Loucy (cell line): ENCODE measurements around the gene DSCAML1.

Experiments used
- H2AFZ ChIP-seq: fragments of 200-600 bp; sonication (generic); 2 replicates; pipeline ENCODE4 v1.6.0; 2016; ENCODE audit warnings: antibody characterized with exemption, mild to moderate bottlenecking, low read length, moderate library complexity
- H3F3A ChIP-seq: fragments of 200-600 bp; 2 replicates; pipeline ENCODE4 v1.6.0; 2016; ENCODE audit warnings: antibody characterized with exemption, low read depth, mild to moderate bottlenecking
- H3K27me3 ChIP-seq: fragments of 200-600 bp; sonication (generic); 2 replicates; pipeline ENCODE4 v1.6.1; 2014; ENCODE audit warnings: low read length, mild to moderate bottlenecking; ENCODE audit not compliant: insufficient read depth, poor library complexity, severe bottlenecking
- H3K36me3 ChIP-seq: fragments of 200-600 bp; sonication (generic); 2 replicates; pipeline ENCODE4 v1.6.1; 2016; ENCODE audit warnings: low read length; ENCODE audit not compliant: insufficient read depth
- H3K4me1 ChIP-seq: fragments of 200-600 bp; sonication (generic); 2 replicates; pipeline ENCODE4 v1.5.1; 2014; ENCODE audit warnings: low read length, mild to moderate bottlenecking; ENCODE audit not compliant: insufficient read depth, poor library complexity, severe bottlenecking
- H3K4me2 ChIP-seq: fragments of 200-600 bp; sonication (generic); 2 replicates; pipeline ENCODE4 v1.6.0; 2014; ENCODE audit warnings: antibody characterized with exemption, low read length, low read depth, mild to moderate bottlenecking; ENCODE audit not compliant: poor library complexity, severe bottlenecking
- H3K4me3 ChIP-seq: fragments of 200-600 bp; sonication (generic); 2 replicates; pipeline ENCODE4 v1.5.1; 2014; ENCODE audit warnings: low read length, mild to moderate bottlenecking, mixed read lengths; ENCODE audit not compliant: poor library complexity, severe bottlenecking
- H3K79me2 ChIP-seq: fragments of 200-600 bp; sonication (generic); 2 replicates; pipeline ENCODE4 v1.6.1; 2014; ENCODE audit warnings: low read length; ENCODE audit not compliant: insufficient read depth
- H3K9ac ChIP-seq: fragments of 200-600 bp; sonication (generic); 2 replicates; pipeline ENCODE4 v1.6.0; 2014; ENCODE audit warnings: mild to moderate bottlenecking, low read depth, low read length, moderate library complexity; ENCODE audit not compliant: poor library complexity, severe bottlenecking
- H3K9me2 ChIP-seq: fragments of 200-600 bp; sonication (generic); replicated peaks from 2 replicates; pipeline ENCODE4 v1.6.1; 2016; ENCODE audit warnings: low read depth, low read length, mixed read lengths
- H3K9me3 ChIP-seq: fragments of 200-600 bp; sonication (generic); 2 replicates; pipeline ENCODE4 v1.6.1; 2014; ENCODE audit warnings: mild to moderate bottlenecking, antibody characterized with exemption, low read length, low read depth; ENCODE audit not compliant: insufficient read depth
- H4K20me1 ChIP-seq: fragments of 200-600 bp; sonication (generic); 2 replicates; pipeline ENCODE4 v1.6.0; 2014; ENCODE audit warnings: antibody characterized with exemption, low read length, mild to moderate bottlenecking; ENCODE audit not compliant: insufficient read depth, poor library complexity, severe bottlenecking
- CTCF ChIP-seq: fragments of 200-600 bp; sonication (generic); conservative IDR thresholded peaks from 2 replicates; pipeline ENCODE4 v1.5.1; 2014; ENCODE audit warnings: mild to moderate bottlenecking, antibody characterized with exemption, low read length
- EZH2phosphoT487 ChIP-seq: fragments of 200-600 bp; IDR thresholded peaks from 2 replicates; pipeline ENCODE4 v1.6.1; 2018; ENCODE audit warnings: antibody characterized with exemption, mild to moderate bottlenecking, moderate library complexity, borderline replicate concordance

DSCAML1 gene

GRCh38 chr11:117614728-117615127 lies 182.3 kb downstream of the DSCAML1 start:
- Histone ChIP-seq H3K9me3 (no peaks in the 10 kb centered on the region), H3K9ac (no peak overlapping the region)

GRCh38 chr11:117613521-117613920 lies 183.5 kb downstream of the DSCAML1 start:
- Histone ChIP-seq H3K36me3 (no peaks in the 10 kb centered on the region), H3K9me3 (no peaks in the 10 kb centered on the region), H3K4me2 (no peak overlapping the region), H3K27me3 (no peaks in the 10 kb centered on the region), H3K9me2 (no peaks in the 10 kb centered on the region), H3K9ac (no peak overlapping the region), H3F3A (no peaks in the 10 kb centered on the region), H3K4me3 (no peak overlapping the region), H3K4me1 (no peaks in the 10 kb centered on the region), H2AFZ (no peak overlapping the region), H4K20me1 (no peaks in the 10 kb centered on the region), H3K79me2 (no peaks in the 10 kb centered on the region)
- TF ChIP-seq CTCF: no peak
- TF ChIP-seq EZH2phosphoT487: no peak

More at GRCh38 chr11:117614728-117615127, 182.3 kb downstream of the DSCAML1 start:
- no peak overlapping the region for H3K4me3 ChIP-seq
- no peaks in the 10 kb centered on the region for H3K27me3 ChIP-seq
- no peaks in the 10 kb centered on the region for H3K9me2 ChIP-seq
- no peaks in the 10 kb centered on the region for H4K20me1 ChIP-seq
- H3K4me2 ChIP-seq: no peak overlapping the region
- H3K4me1 ChIP-seq: no peaks in the 10 kb centered on the region
- no peaks in the 10 kb centered on the region for H3F3A ChIP-seq
- no peaks in the 10 kb centered on the region for H3K36me3 ChIP-seq
- no peaks in the 10 kb centered on the region for H3K79me2 ChIP-seq
- no peak overlapping the region for H2AFZ ChIP-seq
- TF ChIP-seq EZH2phosphoT487: no peak
- TF ChIP-seq CTCF: no peak; the same call in 1 of the 2 replicates

- H3K36me3 ChIP-seq: no peaks in the 10 kb centered on the region
Measured at GRCh38 chr11:117612177-117612576, 184.8 kb downstream of the DSCAML1 start.

More at GRCh38 chr11:117612177-117612576, 184.8 kb downstream of the DSCAML1 start:
- Histone ChIP-seq H4K20me1 (no peaks in the 10 kb centered on the region), H3K9me2 (no peaks in the 10 kb centered on the region), H3K4me3 (no peak overlapping the region), H3K27me3 (no peaks in the 10 kb centered on the region), H3K9ac (no peak overlapping the region), H3K79me2 (no peaks in the 10 kb centered on the region), H3K4me1 (no peaks in the 10 kb centered on the region), H3K4me2 (no peak overlapping the region), H3K9me3 (no peaks in the 10 kb centered on the region), H2AFZ (no peak overlapping the region), H3F3A (no peaks in the 10 kb centered on the region)
- TF ChIP-seq CTCF (no peak), EZH2phosphoT487 (no peak)
